Fibroblast of lung (primary cell): Measurements from ENCODE around the gene SIRT5.

Source experiments
- CTCF ChIP-seq, 2 donors: IDR thresholded peaks in 1 of 2; conservative IDR thresholded peaks in 1 of 2; 1 replicate in 1 of 2; 2 replicates in 1 of 2; pipeline ENCODE4 v1.5.1; 2011 to 2012; ENCODE audit warnings: low read length in 2 of 2, control low read depth in 1 of 2, inconsistent platforms in 1 of 2, low read depth in 1 of 2, mild to moderate bottlenecking in 1 of 2
- EZH2 ChIP-seq: IDR thresholded peaks from 2 replicates; pipeline ENCODE4 v1.5.1; 2012; ENCODE audit warnings: low read length, control low read depth, mild to moderate bottlenecking; ENCODE audit errors: missing control alignments

- no peak for TF ChIP-seq EZH2
- no peak for TF ChIP-seq CTCF (conservative IDR thresholded peaks at IDR 0.05 in 1 of 2, IDR thresholded peaks at IDR 0.05 in 1 of 2; ENCODE audit: low read depth in 1 of 2, low read length in 2 of 2)
Measured at GRCh38 chr6:13536796-13537526, 37.4 kb upstream of the SIRT5 start.
